GM12892 (cell line): ENCODE measurements around the gene CCDC136.

Source experiments
- POLR2A ChIP-seq: IDR thresholded peaks from 2 replicates; pipeline ENCODE4 v1.6.1; 2011; ENCODE audit warnings: low read depth, low read length, control low read depth
- POLR2AphosphoS5 ChIP-seq: IDR thresholded peaks from 2 replicates; pipeline ENCODE4 v1.6.1; 2011; ENCODE audit warnings: low read depth, low read length, control low read depth
- TAF1 ChIP-seq: IDR thresholded peaks from 2 replicates; pipeline ENCODE4 v1.6.1; 2011; ENCODE audit warnings: low read depth, mild to moderate bottlenecking, control low read depth, low read length, borderline replicate concordance

DNA sequence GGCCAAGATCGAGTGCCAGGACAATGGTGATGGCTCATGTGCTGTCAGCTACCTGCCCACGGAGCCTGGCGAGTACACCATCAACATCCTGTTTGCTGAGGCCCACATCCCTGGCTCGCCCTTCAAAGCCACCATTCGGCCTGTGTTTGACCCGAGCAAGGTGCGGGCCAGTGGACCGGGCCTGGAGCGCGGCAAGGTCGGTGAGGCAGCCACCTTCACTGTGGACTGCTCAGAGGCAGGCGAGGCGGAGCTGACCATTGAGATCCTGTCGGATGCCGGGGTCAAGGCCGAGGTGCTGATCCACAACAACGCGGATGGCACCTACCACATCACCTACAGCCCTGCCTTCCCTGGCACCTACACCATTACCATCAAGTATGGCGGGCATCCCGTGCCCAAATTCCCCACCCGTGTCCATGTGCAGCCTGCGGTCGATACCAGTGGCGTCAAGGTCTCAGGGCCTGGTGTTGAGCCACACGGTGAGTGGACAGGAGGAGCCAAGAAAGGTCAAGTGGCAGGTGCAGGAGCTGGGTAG lies 53.1 kb downstream of the CCDC136 start:
- TF ChIP-seq POLR2AphosphoS5 (no peak), POLR2A (no peak), TAF1 (no peak)
